K562 (cell line): ENCODE data around the gene MYO9A. TPM values are rescaled to one million over a fixed set of nuclear protein-coding genes. Genes with fewer than 3 reads are reported as not detected.

Experiments used
- ATAC-seq: fragments of 200-7000 bp; cut with Tn5 transposase; 3 replicates; pipeline ENCODE4 v1.9.1; 2020; ENCODE audit warnings: moderate library complexity
- BruUV-seq: library from RNA; stranded (reverse); fragments of 400-500 nt; replicated peaks from 2 replicates; lab custom pipeline; 2021; lab: Mats Ljungman, UMichigan
- CTCF ChIA-PET: fragments of 300-600 bp; formaldehyde crosslinking; extraction: SDS; loops from one replicate; lab custom pipeline; 2021; ENCODE audit warnings: low intra/inter-chr PET ratio; lab: Yijun Ruan, JAX
- POLR2A ChIA-PET: fragments of 300-600, 350-650 bp; sonication (Branson Sonifier 250); formaldehyde crosslinking; extraction: SDS; loops from one replicate; lab custom pipeline; 2021; ENCODE audit warnings: antibody characterized with exemption, inconsistent platforms; lab: Yijun Ruan, JAX
- DNase-seq, 4 experiments: peaks; one replicate each; pipeline versions ENCODE4 v3.0.0 to v3.0.0-alpha.2; 2011 to 2018; ENCODE audit warnings: low spot score in 3 of 4, mixed read lengths in 3 of 4; ENCODE audit errors: extremely low read depth in 1 of 4
- FAIRE-seq: peaks from 2 replicates; lab custom pipeline; 2011; peaks lifted over from hg19 to GRCh38; lab: Jason Lieb, UNC
- H2AFZ ChIP-seq: 2 replicates; pipeline ENCODE4 v1.6.0; 2011; ENCODE audit warnings: low read depth, low read length, control low read depth, inconsistent platforms
- H3K27ac ChIP-seq: fragments of 200-600 bp; 3 replicates; pipeline ENCODE4 v1.8.0; 2011; ENCODE audit warnings: low read depth, mild to moderate bottlenecking, control low read depth, inconsistent platforms, low read length, moderate library complexity, mixed read lengths; ENCODE audit errors: extremely low read depth
- H3K27me3 ChIP-seq, 2 experiments: fragments of 300-600 bp in 1 of 2; 2 replicates in 1 of 2; 3 replicates in 1 of 2; pipeline versions ENCODE4 v1.6.0 to v1.8.0; 2011; ENCODE audit warnings: inconsistent platforms in 2 of 2, low read length in 2 of 2, mild to moderate bottlenecking in 1 of 2, mixed read lengths in 1 of 2, moderate library complexity in 1 of 2; ENCODE audit not compliant: control insufficient read depth in 2 of 2, insufficient read depth in 2 of 2
- H3K36me3 ChIP-seq: fragments of 300-600 bp; 3 replicates; pipeline ENCODE4 v1.8.0; 2011; ENCODE audit warnings: mild to moderate bottlenecking, low read length, inconsistent platforms; ENCODE audit not compliant: control insufficient read depth, insufficient read depth
- H3K4me1 ChIP-seq, 2 experiments: fragments of 200-600 bp in 1 of 2; replicated peaks in 1 of 2; 2 replicates in 1 of 2; 3 replicates in 1 of 2; pipeline versions ENCODE4 v1.5.1 to v1.8.0; 2011; ENCODE audit warnings: inconsistent platforms in 2 of 2, low read length in 2 of 2, mild to moderate bottlenecking in 1 of 2, mixed read lengths in 1 of 2, moderate library complexity in 1 of 2; ENCODE audit not compliant: control insufficient read depth in 2 of 2, insufficient read depth in 2 of 2
- H3K4me2 ChIP-seq: 2 replicates; pipeline ENCODE4 v1.6.1; 2011; ENCODE audit warnings: low read length, control low read depth, inconsistent platforms, mixed read lengths; ENCODE audit not compliant: insufficient read depth
- H3K4me3 ChIP-seq: fragments of 200-600 bp; sonication (generic), shearing (Covaris generic); 2 replicates; pipeline ENCODE4 v1.5.1; 2016; ENCODE audit warnings: control low read depth, inconsistent platforms
- H3K79me2 ChIP-seq: fragments of 200-600 bp; 3 replicates; pipeline ENCODE4 v1.8.0; 2011; ENCODE audit warnings: low read length, inconsistent platforms; ENCODE audit not compliant: control insufficient read depth, insufficient read depth
- H3K9ac ChIP-seq, 2 experiments: 2 replicates each; pipeline versions ENCODE4 v1.6.0 to v1.6.1; 2011; ENCODE audit warnings: low read depth in 2 of 2, low read length in 2 of 2, control low read depth in 1 of 2, inconsistent platforms in 1 of 2, mild to moderate bottlenecking in 1 of 2, mixed read lengths in 1 of 2; ENCODE audit not compliant: insufficient read depth in 1 of 2
- H3K9me1 ChIP-seq: one replicate; pipeline ENCODE4 v1.6.0; 2011; ENCODE audit warnings: inconsistent platforms, mild to moderate bottlenecking, low read length, moderate library complexity; ENCODE audit not compliant: control insufficient read depth, insufficient read depth
- H3K9me3 ChIP-seq: replicated peaks from 2 replicates; pipeline ENCODE4 v1.5.1; 2011; ENCODE audit warnings: low read depth, low read length, inconsistent platforms; ENCODE audit not compliant: control insufficient read depth, insufficient read depth
- H4K20me1 ChIP-seq: replicated peaks from 2 replicates; pipeline ENCODE4 v1.6.1; 2011; ENCODE audit warnings: low read length, inconsistent platforms, mixed read lengths; ENCODE audit not compliant: control insufficient read depth, insufficient read depth
- GATAD2B ChIP-seq: fragments of 450-650 bp; IDR thresholded peaks from 2 replicates; pipeline ENCODE4 v1.6.1; 2017; ENCODE audit warnings: mild to moderate bottlenecking, borderline replicate concordance
- PBX2 ChIP-seq, 2 experiments: IDR thresholded peaks in 1 of 2; conservative IDR thresholded peaks in 1 of 2; 2 replicates each; pipeline ENCODE4 v1.6.1; 2016; ENCODE audit warnings: low read depth in 2 of 2, mild to moderate bottlenecking in 1 of 2, missing compliant biosample characterization in 1 of 2, missing genetic modification characterization in 1 of 2, moderate library complexity in 1 of 2
- ZNF512 ChIP-seq: IDR thresholded peaks from 2 replicates; pipeline ENCODE4 v1.6.1; 2016; ENCODE audit warnings: missing genetic modification characterization, missing compliant biosample characterization
- WGBS: fragments of 100-300 bp; shearing (Covaris generic); methylation state at CpG from one replicate; pipeline ENCODE4 v1.1.6; 2016; ENCODE audit warnings: low coverage, mixed read lengths; ENCODE audit not compliant: insufficient coverage; ENCODE audit errors: missing lambda C conversion rate; 5-methylcytosine and 5-hydroxymethylcytosine counted together
- in situ Hi-C: fragments of 300-500 bp; cut with MboI; formaldehyde crosslinking; loops from 4 replicates; pipeline ENCODE4 v1.15.0; 2018; ENCODE audit warnings: inconsistent platforms, mixed read lengths
- intact Hi-C: fragments of 100-400 bp; cut with micrococcal nuclease; formaldehyde crosslinking; loops from 2 replicates; pipeline ENCODE4 v1.14.2; 2022
- polyA plus RNA-seq, 8 experiments: library from polyadenylated mRNA; depleted of rRNA in 4 of 8; stranded (reverse) in 5 of 8; unstranded in 3 of 8; fragments of >200 nt; fragmentation: Nextera tagmentation in 2 of 8; fragmentation: Illumina TruSeq in 1 of 8; extraction: Ambion mirVana in 2 of 8; extraction: Trizol in 1 of 8; gene quantifications; 2 replicates each; pipeline versions ENCODE4 v1.2.1 to v1.2.3, GENCODE V29; 2011 to 2014; ENCODE audit warnings: inconsistent platforms in 1 of 8, missing spikeins in 1 of 8
- total RNA-seq, 7 experiments: library from RNA; depleted of rRNA in 6 of 7; stranded (reverse); fragments of >200 nt in 6 of 7; fragmentation: Illumina TruSeq in 2 of 7; extraction: Trizol in 2 of 7; gene quantifications; 2 replicates each; pipeline versions ENCODE4 v1.2.1 to v1.2.3, GENCODE V29; 2011 to 2021; ENCODE audit warnings: low replicate concordance in 1 of 7

MYO9A gene
- total and polyA plus RNA-seq, 9 of the 15 experiments (the other 6 are each of a cell fraction or from before 2014, with no cell fraction given): 1.9 to 15.4 (median 5.8) TPM

GRCh38 chr15:72167445-72167844 is 49.5 kb upstream of the MYO9A start:
- FAIRE-seq: no peak
- H3K9me1 ChIP-seq: no peaks in the 10 kb centered on the region
- H3K36me3 ChIP-seq: no peaks in the 10 kb centered on the region
- in situ Hi-C loops: no loop called here
- H3K4me3 ChIP-seq: no peak overlapping the region
- no peak overlapping the region for H2AFZ ChIP-seq
- no peak for TF ChIP-seq PBX2 (CRISPR knock-in tag; IDR thresholded peaks at IDR 0.05; ENCODE audit: low read depth)
- no peak for TF ChIP-seq PBX2 (tag; conservative IDR thresholded peaks at IDR 0.05; ENCODE audit: low read depth)
- TF ChIP-seq ZNF512 (tag): no peak
- no peak for TF ChIP-seq GATAD2B
- TF ChIP-seq, all 486 proteins: peak for 0
- no peaks in the 10 kb centered on the region for H3K9me3 ChIP-seq
- ATAC-seq (no peak), DNase-seq (no peak)
- intact Hi-C loops: no loop called here
- peaks cover 5 to 56% of the 10 kb centered on the region in 2 experiments for H3K27me3 ChIP-seq
- no peak overlapping the region for H3K4me2 ChIP-seq
- no TSS peak for BruUV-seq
- H3K4me1 ChIP-seq: peaks cover 8 to 12% of the 10 kb centered on the region in 2 experiments; a peak in 4 of 5 replicates
- CTCF ChIA-PET: no interaction called here
- H3K27ac ChIP-seq: no peak overlapping the region
- no peaks in the 10 kb centered on the region for H3K79me2 ChIP-seq
- peaks cover 8% of the 10 kb centered on the region; the same call in 1 of the 2 replicates for H4K20me1 ChIP-seq
- H3K9ac ChIP-seq: no peak overlapping the region
- 0% methylated on average over 6 of the region's 6 CpGs for WGBS
- POLR2A ChIA-PET: interaction anchor here (0.5 to 1.1 kb wide), 2 partner anchors 16 to 30 kb away, joined by 3 to 4 read pairs; partner anchors contain the start of gene GRAMD2A
